HG02943 (cell line): ENCODE results near the gene APMAP.

ENCODE experiments used
- ATAC-seq: cut with Tn5 transposase; IDR thresholded peaks from one replicate; pipeline ENCODE4 v1.9.1; 2021; ENCODE audit warnings: mild to moderate bottlenecking, low read depth, moderate library complexity; ENCODE audit not compliant: unreplicated experiment

APMAP gene

GRCh38 chr20:25025091-25025861, 32.7 kb upstream of the APMAP start:
- no peak for ATAC-seq

- ATAC-seq = no peak
Observed at GRCh38 chr20:25024171-25024570, 31.6 kb upstream of the APMAP start.

- no peak for ATAC-seq
Observed at GRCh38 chr20:25023356-25023755, 30.8 kb upstream of the APMAP start.

- ATAC-seq = no peak
Observed at GRCh38 chr20:25022680-25023079, 30.1 kb upstream of the APMAP start.

- no peak for ATAC-seq
Observed at GRCh38 chr20:25021336-25021735, 28.8 kb upstream of the APMAP start.

- ATAC-seq = no peak
Observed at GRCh38 chr20:25020901-25021301, 28.4 kb upstream of the APMAP start.

GRCh38 chr20:25020345-25020744, 27.8 kb upstream of the APMAP start:
- no peak for ATAC-seq

GRCh38 chr20:25019381-25020155, 27.0 kb upstream of the APMAP start:
- no peak for ATAC-seq

GRCh38 chr20:25018841-25019240, 26.3 kb upstream of the APMAP start:
- ATAC-seq = no peak

- no peak for ATAC-seq
Observed at GRCh38 chr20:25018425-25018824, 25.9 kb upstream of the APMAP start.

- no peak for ATAC-seq
Observed at GRCh38 chr20:25017257-25017803, 24.8 kb upstream of the APMAP start.

- ATAC-seq = no peak
Observed at GRCh38 chr20:25016471-25016870, 23.9 kb upstream of the APMAP start.

- ATAC-seq = no peak
Observed at GRCh38 chr20:25015986-25016385, 23.4 kb upstream of the APMAP start.

GRCh38 chr20:25014816-25015215, 22.3 kb upstream of the APMAP start:
- ATAC-seq = no peak

GRCh38 chr20:25013478-25014380, 21.2 kb upstream of the APMAP start:
- ATAC-seq = no peak

GRCh38 chr20:25012616-25013189, 20.2 kb upstream of the APMAP start:
- ATAC-seq = no peak

- no peak for ATAC-seq
Observed at GRCh38 chr20:25011831-25012241, 19.3 kb upstream of the APMAP start.

GRCh38 chr20:25011261-25011660, 18.7 kb upstream of the APMAP start:
- no peak for ATAC-seq

GRCh38 chr20:25009218-25010145, 16.9 kb upstream of the APMAP start:
- ATAC-seq = no peak
